ENCODE data around the gene LLCFC1. TPM values are rescaled to one million over a fixed set of nuclear protein-coding genes. Genes with fewer than 3 reads are reported as not detected.

LLCFC1 gene
- total and polyA plus RNA-seq, 2 experiments from 2014 or later, result not detected

DNA sequence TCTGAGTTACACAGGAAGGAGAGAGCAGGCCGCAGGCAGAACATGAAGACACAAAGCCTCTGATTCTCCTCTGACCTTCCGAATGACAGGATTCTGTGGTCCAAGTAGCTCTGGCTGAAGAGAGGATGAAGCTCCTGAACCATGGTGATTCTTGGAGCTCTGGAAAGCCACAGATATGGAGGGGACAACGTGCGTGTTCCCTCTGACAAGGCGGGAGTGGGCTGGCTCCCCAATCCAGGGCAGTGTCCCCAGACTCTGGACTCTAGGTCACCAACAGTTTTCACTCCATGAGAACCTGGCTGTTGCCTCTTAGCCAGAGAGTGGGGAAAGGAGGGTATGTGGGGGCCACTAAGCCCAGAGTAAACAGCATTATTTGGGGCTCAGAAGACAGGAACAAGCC lies 46.3 kb upstream of the LLCFC1 start:
- Histone ChIP-seq H3K36me3 (replicated peaks; ENCODE audit: insufficient read depth, low read depth) (no peaks in the 10 kb centered on the region), H2AFZ (no peak overlapping the region), H4K20me1 (ENCODE audit: insufficient read depth, poor library complexity, severe bottlenecking) (no peaks in the 10 kb centered on the region), H3K4me2 (no peak overlapping the region), H3K4me1 (ENCODE audit: insufficient read depth) (peaks cover 22% of the 10 kb centered on the region), H3K27ac (no peak overlapping the region), H3K27me3 (no peaks in the 10 kb centered on the region), H3K4me3 (no peak overlapping the region), H3K9me3 (ENCODE audit: low read depth) (no peaks in the 10 kb centered on the region), H3K9me2 (replicated peaks; ENCODE audit: insufficient read depth) (no peaks in the 10 kb centered on the region), H3K79me2 (no peaks in the 10 kb centered on the region)
- DNase-seq (ENCODE audit: low spot score), result no peak
- no peak for TF ChIP-seq EZH2phosphoT487 (IDR thresholded peaks at IDR 0.05; ENCODE audit: low read depth, severe bottlenecking, unreplicated experiment)
- TF ChIP-seq, protein P1, sequence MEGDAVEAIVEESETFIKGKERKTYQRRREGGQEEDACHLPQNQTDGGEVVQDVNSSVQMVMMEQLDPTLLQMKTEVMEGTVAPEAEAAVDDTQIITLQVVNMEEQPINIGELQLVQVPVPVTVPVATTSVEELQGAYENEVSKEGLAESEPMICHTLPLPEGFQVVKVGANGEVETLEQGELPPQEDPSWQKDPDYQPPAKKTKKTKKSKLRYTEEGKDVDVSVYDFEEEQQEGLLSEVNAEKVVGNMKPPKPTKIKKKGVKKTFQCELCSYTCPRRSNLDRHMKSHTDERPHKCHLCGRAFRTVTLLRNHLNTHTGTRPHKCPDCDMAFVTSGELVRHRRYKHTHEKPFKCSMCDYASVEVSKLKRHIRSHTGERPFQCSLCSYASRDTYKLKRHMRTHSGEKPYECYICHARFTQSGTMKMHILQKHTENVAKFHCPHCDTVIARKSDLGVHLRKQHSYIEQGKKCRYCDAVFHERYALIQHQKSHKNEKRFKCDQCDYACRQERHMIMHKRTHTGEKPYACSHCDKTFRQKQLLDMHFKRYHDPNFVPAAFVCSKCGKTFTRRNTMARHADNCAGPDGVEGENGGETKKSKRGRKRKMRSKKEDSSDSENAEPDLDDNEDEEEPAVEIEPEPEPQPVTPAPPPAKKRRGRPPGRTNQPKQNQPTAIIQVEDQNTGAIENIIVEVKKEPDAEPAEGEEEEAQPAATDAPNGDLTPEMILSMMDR (IDR thresholded peaks at IDR 0.05; ENCODE audit: poor library complexity), result no peak
- no peak for TF ChIP-seq EZH2 (IDR thresholded peaks at IDR 0.05; ENCODE audit: borderline replicate concordance)
- WGBS (ENCODE audit: low lambda C conversion rate, missing lambda C conversion rate), result 84% methylated on average over 5 of the region's 5 CpGs

GRCh38 chr7:142894112-142894984 lies 44.9 kb upstream of the LLCFC1 start:
- Histone ChIP-seq H3K27ac (peak overlapping the region; percentile 68), H2AFZ (no peak overlapping the region), H3K4me1 (ENCODE audit: insufficient read depth) (peaks cover 22% of the 10 kb centered on the region), H3K4me3 (no peak overlapping the region), H3K27me3 (no peaks in the 10 kb centered on the region), H4K20me1 (ENCODE audit: insufficient read depth, poor library complexity, severe bottlenecking) (no peaks in the 10 kb centered on the region), H3K9me2 (replicated peaks; ENCODE audit: insufficient read depth) (no peaks in the 10 kb centered on the region), H3K9me3 (ENCODE audit: low read depth) (no peaks in the 10 kb centered on the region), H3K4me2 (peak overlapping the region; percentile 15), H3K79me2 (no peaks in the 10 kb centered on the region), H3K36me3 (replicated peaks; ENCODE audit: insufficient read depth, low read depth) (no peaks in the 10 kb centered on the region)
- DNase-seq (ENCODE audit: low spot score), result no peak
- TF ChIP-seq, protein P1 (IDR thresholded peaks at IDR 0.05; ENCODE audit: poor library complexity), result no peak
- TF ChIP-seq EZH2phosphoT487 (IDR thresholded peaks at IDR 0.05; ENCODE audit: low read depth, severe bottlenecking, unreplicated experiment), result no peak
- TF ChIP-seq EZH2 (IDR thresholded peaks at IDR 0.05; ENCODE audit: borderline replicate concordance), result no peak
- WGBS (ENCODE audit: low lambda C conversion rate, missing lambda C conversion rate), result 77% methylated on average over 12 of the region's 12 CpGs

DNA sequence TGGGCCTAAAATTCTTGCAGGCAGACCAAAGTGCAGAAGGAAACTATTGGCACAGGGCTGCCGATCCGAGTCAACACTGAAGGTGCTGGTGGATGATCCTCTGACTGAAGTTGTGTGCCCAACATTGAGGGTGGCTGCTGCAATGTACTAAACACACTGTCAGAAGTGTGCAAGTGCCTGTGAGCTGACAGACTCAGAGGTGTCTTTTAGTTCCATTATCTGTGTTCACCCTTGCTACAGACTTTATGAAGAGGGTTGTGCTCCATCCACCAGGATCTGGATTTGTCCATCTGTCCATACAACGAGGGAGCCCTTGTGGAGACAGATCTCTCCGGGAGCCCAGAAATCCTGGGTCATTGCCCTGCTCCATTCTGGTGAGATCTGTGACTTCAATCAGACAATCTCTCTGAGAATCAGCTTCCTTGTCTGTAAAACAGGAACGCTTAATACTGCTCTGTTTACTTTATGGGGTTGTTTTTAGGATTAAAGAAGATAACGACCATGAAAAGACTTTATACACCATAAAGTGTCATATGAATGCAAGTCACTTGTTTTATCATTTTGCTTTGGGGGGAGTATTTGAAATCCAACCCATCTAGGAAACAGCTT lies 44.2 kb upstream of the LLCFC1 start:
- whole genome bisulfite sequencing (ENCODE audit: low lambda C conversion rate, missing lambda C conversion rate), result 28% methylated on average over 6 of the region's 6 CpGs
- H4K20me1 ChIP-seq (ENCODE audit: insufficient read depth, poor library complexity, severe bottlenecking), result no peaks in the 10 kb centered on the region
- DNase-seq (ENCODE audit: low spot score), result no peak

More for the DNA sequence above, 44.2 kb upstream of the LLCFC1 start:
- H3K9me3 ChIP-seq (ENCODE audit: low read depth), result no peaks in the 10 kb centered on the region
- no peak overlapping the region for H2AFZ ChIP-seq
- no peaks in the 10 kb centered on the region for H3K36me3 ChIP-seq (replicated peaks; ENCODE audit: insufficient read depth, low read depth)
- no peaks in the 10 kb centered on the region for H3K79me2 ChIP-seq
- H3K9me2 ChIP-seq (replicated peaks; ENCODE audit: insufficient read depth), result no peaks in the 10 kb centered on the region
- TF ChIP-seq, protein P1 (IDR thresholded peaks at IDR 0.05; ENCODE audit: poor library complexity), result no peak
- peak overlapping the region; percentile 15 for H3K4me2 ChIP-seq
- peak overlapping the region; percentile 68 for H3K27ac ChIP-seq
- H3K4me1 ChIP-seq (ENCODE audit: insufficient read depth), result peaks cover 22% of the 10 kb centered on the region
- no peaks in the 10 kb centered on the region for H3K27me3 ChIP-seq
- no peak overlapping the region for H3K4me3 ChIP-seq

All from hepatocyte (in vitro differentiated cells).